ENCODE data around the gene CDK19.

CDK19 gene

GRCh38 chr6:110567957-110568696 is 247.1 kb downstream of the CDK19 start:
- DNase-seq, result no peak

GRCh38 chr6:110566346-110567125 is 248.7 kb downstream of the CDK19 start:
- no peak for DNase-seq

GRCh38 chr6:110564703-110565421 is 250.4 kb downstream of the CDK19 start:
- DNase-seq, result no peak

- no peak for DNase-seq
These were observed 251.6 kb downstream of the CDK19 start for GRCh38 chr6:110563711-110564110.

- no peak for DNase-seq
These were observed 252.9 kb downstream of the CDK19 start for GRCh38 chr6:110562316-110562915.

- DNase-seq, result no peak
These were observed 253.6 kb downstream of the CDK19 start for GRCh38 chr6:110561696-110562095.

GRCh38 chr6:110561008-110561396 is 254.3 kb downstream of the CDK19 start:
- DNase-seq, result no peak

- DNase-seq, result no peak
These were observed 254.8 kb downstream of the CDK19 start for GRCh38 chr6:110560239-110561007.
